ENCODE results near the gene KIF4A.
"Not testable (repeated sequence)": the region's sequence is repeated elsewhere in the genome, so short reads cannot be mapped to it uniquely, and the experiment has no call there.

Gene KIF4A

GRCh38 chrX:70343435-70343834, 53.5 kb downstream of the KIF4A start:
- H3K9me3 ChIP-seq (ENCODE audit: control insufficient read depth, low read length) = no peaks in the 10 kb centered on the region
- H3K4me1 ChIP-seq (ENCODE audit: control insufficient read depth, insufficient read depth, low read depth, low read length) = no peaks in the 10 kb centered on the region
- no peak overlapping the region for H2BK12ac ChIP-seq (ENCODE audit: low read length in 2 of 2)
- no peak overlapping the region for H2BK15ac ChIP-seq (ENCODE audit: low read depth, poor library complexity, severe bottlenecking)
- peaks cover 2% of the 10 kb centered on the region for H3K79me1 ChIP-seq (replicated peaks; ENCODE audit: low read length, poor library complexity, severe bottlenecking)
- H3K36me3 ChIP-seq (ENCODE audit: control insufficient read depth in 1 of 2, insufficient read depth in 2 of 2, low read depth in 1 of 2, low read length in 2 of 2) = peaks cover 0 to 2% of the 10 kb centered on the region in 2 experiments
- no peak overlapping the region for H3K4ac ChIP-seq (ENCODE audit: low read depth in 1 of 2, low read length in 2 of 2)
- no peak for DNase-seq
- H4K91ac ChIP-seq (ENCODE audit: low read length) = no peak overlapping the region
- no peak overlapping the region for H2BK5ac ChIP-seq (ENCODE audit: low read depth, low read length, poor library complexity, severe bottlenecking)
- no peak overlapping the region for H3K4me3 ChIP-seq (ENCODE audit: insufficient read depth in 1 of 2, low read depth in 1 of 2, low read length in 2 of 2)
- no peak overlapping the region for H3K9ac ChIP-seq (ENCODE audit: low read length)
- H2AK5ac ChIP-seq (ENCODE audit: low read length, severe bottlenecking) = no peak overlapping the region
- H3K27me3 ChIP-seq (ENCODE audit: control insufficient read depth in 1 of 2, insufficient read depth in 1 of 2, low read length in 2 of 2) = peaks cover 0 to 19% of the 10 kb centered on the region in 2 experiments
- no peak overlapping the region for H3K4me2 ChIP-seq (ENCODE audit: low read length, poor library complexity, severe bottlenecking)
- H2AFZ ChIP-seq (ENCODE audit: low read depth, low read length) = no peak overlapping the region
- 100% methylated on average over 4 of the region's 7 CpGs for WGBS
- H3K27ac ChIP-seq (ENCODE audit: low read length, poor library complexity, severe bottlenecking) = no peak overlapping the region
- no peak overlapping the region for H2BK120ac ChIP-seq (ENCODE audit: low read depth, low read length)
- H3K18ac ChIP-seq (ENCODE audit: low read depth in 1 of 2, low read length in 2 of 2) = no peak overlapping the region
- H3K23ac ChIP-seq (ENCODE audit: low read length in 2 of 2) = no peak overlapping the region
- H4K8ac ChIP-seq (ENCODE audit: low read length) = no peak overlapping the region
- H3K14ac ChIP-seq (ENCODE audit: low read length in 2 of 2) = no peak overlapping the region

DNA sequence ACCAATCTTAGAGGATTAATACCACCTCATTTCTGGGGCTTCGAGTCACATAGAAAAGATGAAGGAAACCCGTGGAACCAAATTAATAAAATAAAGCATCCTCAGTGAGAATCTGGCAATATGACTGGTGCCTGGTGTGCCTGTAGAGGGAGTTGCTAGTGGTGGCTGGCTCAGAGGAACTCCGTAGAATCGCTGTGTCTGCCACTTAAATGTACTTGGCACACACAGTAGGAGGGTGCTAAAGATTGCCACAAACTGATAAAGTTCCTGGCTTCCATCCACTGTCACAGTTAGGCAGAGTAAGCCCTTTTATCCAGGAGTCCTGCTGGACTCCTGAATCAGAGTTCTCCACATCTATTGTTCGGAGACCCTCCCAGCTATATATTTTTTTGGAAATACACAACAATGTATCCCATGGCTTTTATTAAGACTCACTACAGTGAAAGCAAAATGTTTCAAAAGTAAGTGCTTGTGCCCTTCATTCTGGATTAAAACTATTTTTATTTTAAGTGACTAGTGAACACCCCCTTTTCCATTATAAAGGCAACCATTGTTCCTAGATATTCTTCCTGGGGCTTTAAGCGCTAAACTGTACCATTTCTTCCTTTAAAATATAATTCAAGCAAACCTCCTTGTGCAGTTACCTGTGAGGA, 56.6 kb downstream of the KIF4A start:
- Histone ChIP-seq H3K4ac (ENCODE audit: low read depth in 1 of 2, low read length in 2 of 2) (no peak overlapping the region), H3K27ac (ENCODE audit: low read length, poor library complexity, severe bottlenecking) (no peak overlapping the region), H3K18ac (ENCODE audit: low read depth in 1 of 2, low read length in 2 of 2) (no peak overlapping the region), H2BK12ac (ENCODE audit: low read length in 2 of 2) (no peak overlapping the region), H3K79me1 (replicated peaks; ENCODE audit: low read length, poor library complexity, severe bottlenecking) (peaks cover 2% of the 10 kb centered on the region), H3K27me3 (ENCODE audit: control insufficient read depth in 1 of 2, insufficient read depth in 1 of 2, low read length in 2 of 2) (peaks cover 0 to 10% of the 10 kb centered on the region in 2 experiments), H4K91ac (ENCODE audit: low read length) (no peak overlapping the region), H3K4me3 (ENCODE audit: insufficient read depth in 1 of 2, low read depth in 1 of 2, low read length in 2 of 2) (no peak overlapping the region), H2AFZ (ENCODE audit: low read depth, low read length) (no peak overlapping the region), H2AK5ac (ENCODE audit: low read length, severe bottlenecking) (no peak overlapping the region), H2BK5ac (ENCODE audit: low read depth, low read length, poor library complexity, severe bottlenecking) (no peak overlapping the region), H3K4me2 (ENCODE audit: low read length, poor library complexity, severe bottlenecking) (no peak overlapping the region), H3K4me1 (ENCODE audit: control insufficient read depth, insufficient read depth, low read depth, low read length) (no peaks in the 10 kb centered on the region), H4K8ac (ENCODE audit: low read length) (no peak overlapping the region), H2BK15ac (ENCODE audit: low read depth, poor library complexity, severe bottlenecking) (no peak overlapping the region), H3K14ac (ENCODE audit: low read length in 2 of 2) (no peak overlapping the region), H3K36me3 (ENCODE audit: control insufficient read depth in 1 of 2, insufficient read depth in 2 of 2, low read depth in 1 of 2, low read length in 2 of 2) (peaks cover 0 to 2% of the 10 kb centered on the region in 2 experiments), H2BK120ac (ENCODE audit: low read depth, low read length) (no peak overlapping the region), H3K23ac (ENCODE audit: low read length in 2 of 2) (no peak overlapping the region), H3K9me3 (ENCODE audit: control insufficient read depth, low read length) (no peaks in the 10 kb centered on the region), H3K9ac (ENCODE audit: low read length) (no peak overlapping the region)
- 98% methylated on average over 5 of the region's 6 CpGs for WGBS
- no peak for DNase-seq

GRCh38 chrX:70348825-70349224, 58.9 kb downstream of the KIF4A start:
- H3K36me3 ChIP-seq (ENCODE audit: control insufficient read depth in 1 of 2, insufficient read depth in 2 of 2, low read depth in 1 of 2, low read length in 2 of 2); DNase-seq; H2BK120ac ChIP-seq (ENCODE audit: low read depth, low read length); H2BK5ac ChIP-seq (ENCODE audit: low read depth, low read length, poor library complexity, severe bottlenecking); H3K4me2 ChIP-seq (ENCODE audit: low read length, poor library complexity, severe bottlenecking); H3K27ac ChIP-seq (ENCODE audit: low read length, poor library complexity, severe bottlenecking); H3K18ac ChIP-seq (ENCODE audit: low read depth in 1 of 2, low read length in 2 of 2); H3K9me3 ChIP-seq (ENCODE audit: control insufficient read depth, low read length); H2BK15ac ChIP-seq (ENCODE audit: low read depth, poor library complexity, severe bottlenecking); H4K91ac ChIP-seq (ENCODE audit: low read length); H3K14ac ChIP-seq (ENCODE audit: low read length in 2 of 2); H3K79me1 ChIP-seq (replicated peaks; ENCODE audit: low read length, poor library complexity, severe bottlenecking); H4K8ac ChIP-seq (ENCODE audit: low read length); H3K9ac ChIP-seq (ENCODE audit: low read length); H2AFZ ChIP-seq (ENCODE audit: low read depth, low read length); H2AK5ac ChIP-seq (ENCODE audit: low read length, severe bottlenecking); H2BK12ac ChIP-seq (ENCODE audit: low read length in 2 of 2); H3K23ac ChIP-seq (ENCODE audit: low read length in 2 of 2); H3K4me3 ChIP-seq (ENCODE audit: insufficient read depth in 1 of 2, low read depth in 1 of 2, low read length in 2 of 2); H3K4me1 ChIP-seq (ENCODE audit: control insufficient read depth, insufficient read depth, low read depth, low read length); H3K4ac ChIP-seq (ENCODE audit: low read depth in 1 of 2, low read length in 2 of 2): not testable (repeated sequence)
- 98% methylated on average over 19 of the region's 26 CpGs for WGBS
- peaks cover 0 to 15% of the 10 kb centered on the region in 2 experiments for H3K27me3 ChIP-seq (ENCODE audit: control insufficient read depth in 1 of 2, insufficient read depth in 1 of 2, low read length in 2 of 2)

GRCh38 chrX:70349367-70350125, 59.6 kb downstream of the KIF4A start:
- not testable (repeated sequence) for H3K9me3 ChIP-seq (ENCODE audit: control insufficient read depth, low read length); DNase-seq; H3K18ac ChIP-seq (ENCODE audit: low read depth in 1 of 2, low read length in 2 of 2); H3K4me3 ChIP-seq (ENCODE audit: insufficient read depth in 1 of 2, low read depth in 1 of 2, low read length in 2 of 2); H2AK5ac ChIP-seq (ENCODE audit: low read length, severe bottlenecking); H3K23ac ChIP-seq (ENCODE audit: low read length in 2 of 2); H2AFZ ChIP-seq (ENCODE audit: low read depth, low read length); H3K4me2 ChIP-seq (ENCODE audit: low read length, poor library complexity, severe bottlenecking); H4K91ac ChIP-seq (ENCODE audit: low read length); H3K14ac ChIP-seq (ENCODE audit: low read length in 2 of 2); H3K9ac ChIP-seq (ENCODE audit: low read length); H2BK120ac ChIP-seq (ENCODE audit: low read depth, low read length); H4K8ac ChIP-seq (ENCODE audit: low read length); H3K79me1 ChIP-seq (replicated peaks; ENCODE audit: low read length, poor library complexity, severe bottlenecking); H2BK12ac ChIP-seq (ENCODE audit: low read length in 2 of 2); H3K36me3 ChIP-seq (ENCODE audit: control insufficient read depth in 1 of 2, insufficient read depth in 2 of 2, low read depth in 1 of 2, low read length in 2 of 2); H2BK15ac ChIP-seq (ENCODE audit: low read depth, poor library complexity, severe bottlenecking); H2BK5ac ChIP-seq (ENCODE audit: low read depth, low read length, poor library complexity, severe bottlenecking); H3K4me1 ChIP-seq (ENCODE audit: control insufficient read depth, insufficient read depth, low read depth, low read length); H3K4ac ChIP-seq (ENCODE audit: low read depth in 1 of 2, low read length in 2 of 2); H3K27ac ChIP-seq (ENCODE audit: low read length, poor library complexity, severe bottlenecking)
- WGBS = 97% methylated on average over 28 of the region's 55 CpGs
- H3K27me3 ChIP-seq (ENCODE audit: control insufficient read depth in 1 of 2, insufficient read depth in 1 of 2, low read length in 2 of 2) = peaks cover 0 to 15% of the 10 kb centered on the region in 2 experiments
